ENCODE measurements around the gene RNF224.

Gene RNF224

GRCh38 chr9:137227853-137228505 is 677 bp downstream of the RNF224 start:
- Histone ChIP-seq H3K4me1 (ENCODE audit: insufficient read depth, low read length) (peaks cover 14% of the 10 kb centered on the region), H3K9ac (ENCODE audit: low read depth, low read length) (no peak overlapping the region)

GRCh38 chr9:137228506-137228967 is 1.2 kb downstream of the RNF224 start:
- Histone ChIP-seq H3K4me2 (ENCODE audit: insufficient read depth, low read length) (no peak overlapping the region), H3K9me3 (ENCODE audit: insufficient read depth, low read length, severe bottlenecking) (no peaks in the 10 kb centered on the region), H4K20me1 (ENCODE audit: insufficient read depth, low read length) (no peaks in the 10 kb centered on the region), H3K27ac (ENCODE audit: low read length) (no peak overlapping the region), H3K4me3 (ENCODE audit: low read depth in 1 of 2, low read length in 2 of 2) (no peak overlapping the region), H3K79me2 (ENCODE audit: insufficient read depth, low read length) (no peaks in the 10 kb centered on the region), H3K9ac (ENCODE audit: low read depth, low read length) (no peak overlapping the region), H2AFZ (ENCODE audit: low read depth, low read length) (no peak overlapping the region), H3K36me3 (ENCODE audit: insufficient read depth, low read length) (no peaks in the 10 kb centered on the region), H3K27me3 (ENCODE audit: insufficient read depth, low read length, poor library complexity) (no peaks in the 10 kb centered on the region), H3K4me1 (ENCODE audit: insufficient read depth, low read length) (peaks cover 12% of the 10 kb centered on the region)
- no peak for ATAC-seq (ENCODE audit: insufficient read depth, low read depth)
- no peak for DNase-seq
- TF ChIP-seq EZH2 (IDR thresholded peaks at IDR 0.05; ENCODE audit: borderline replicate concordance, low read depth, low read length, severe bottlenecking) (no peak), CTCF (IDR thresholded peaks at IDR 0.05; ENCODE audit: borderline replicate concordance, extremely low read depth, low read length, poor library complexity, severe bottlenecking) (no peak)

More at GRCh38 chr9:137227853-137228505, 677 bp downstream of the RNF224 start:
- Histone ChIP-seq H3K9me3 (ENCODE audit: insufficient read depth, low read length, severe bottlenecking) (no peaks in the 10 kb centered on the region), H4K20me1 (ENCODE audit: insufficient read depth, low read length) (no peaks in the 10 kb centered on the region), H3K79me2 (ENCODE audit: insufficient read depth, low read length) (no peaks in the 10 kb centered on the region), H3K27ac (ENCODE audit: low read length) (no peak overlapping the region), H3K36me3 (ENCODE audit: insufficient read depth, low read length) (no peaks in the 10 kb centered on the region), H2AFZ (ENCODE audit: low read depth, low read length) (no peak overlapping the region), H3K27me3 (ENCODE audit: insufficient read depth, low read length, poor library complexity) (no peaks in the 10 kb centered on the region), H3K4me2 (ENCODE audit: insufficient read depth, low read length) (no peak overlapping the region), H3K4me3 (ENCODE audit: low read depth in 1 of 2, low read length in 2 of 2) (no peak overlapping the region)
- ATAC-seq (ENCODE audit: insufficient read depth, low read depth) (no peak), DNase-seq (no peak)
- TF ChIP-seq CTCF (IDR thresholded peaks at IDR 0.05; ENCODE audit: borderline replicate concordance, extremely low read depth, low read length, poor library complexity, severe bottlenecking) (no peak), EZH2 (IDR thresholded peaks at IDR 0.05; ENCODE audit: borderline replicate concordance, low read depth, low read length, severe bottlenecking) (no peak)

- Histone ChIP-seq H3K9me3 (ENCODE audit: insufficient read depth, low read length, severe bottlenecking) (no peaks in the 10 kb centered on the region), H3K4me2 (ENCODE audit: insufficient read depth, low read length) (no peak overlapping the region), H3K4me3 (ENCODE audit: low read depth in 1 of 2, low read length in 2 of 2) (no peak overlapping the region), H3K27me3 (ENCODE audit: insufficient read depth, low read length, poor library complexity) (no peaks in the 10 kb centered on the region), H2AFZ (ENCODE audit: low read depth, low read length) (no peak overlapping the region), H3K27ac (ENCODE audit: low read length) (no peak overlapping the region), H3K36me3 (ENCODE audit: insufficient read depth, low read length) (no peaks in the 10 kb centered on the region), H3K79me2 (ENCODE audit: insufficient read depth, low read length) (no peaks in the 10 kb centered on the region), H3K9ac (ENCODE audit: low read depth, low read length) (no peak overlapping the region), H4K20me1 (ENCODE audit: insufficient read depth, low read length) (no peaks in the 10 kb centered on the region), H3K4me1 (ENCODE audit: insufficient read depth, low read length) (peaks cover 8% of the 10 kb centered on the region)
- TF ChIP-seq EZH2 (IDR thresholded peaks at IDR 0.05; ENCODE audit: borderline replicate concordance, low read depth, low read length, severe bottlenecking) (no peak), CTCF (IDR thresholded peaks at IDR 0.05; ENCODE audit: borderline replicate concordance, extremely low read depth, low read length, poor library complexity, severe bottlenecking) (no peak)
- no peak for ATAC-seq (ENCODE audit: insufficient read depth, low read depth)
- no peak for DNase-seq
Measured at GRCh38 chr9:137228968-137229896, 1.9 kb downstream of the RNF224 start.

Data from DND-41 (cell line).